GM12878 (cell line): ENCODE data around the gene SDK2. TPM values are rescaled to one million over a fixed set of nuclear protein-coding genes. Genes with fewer than 3 reads are reported as not detected.

ENCODE experiments used
- DPF2 ChIP-seq: fragments of 450-650 bp; IDR thresholded peaks from 2 replicates; pipeline ENCODE4 v1.6.1; 2017; ENCODE audit warnings: mild to moderate bottlenecking
- MEF2B ChIP-seq: fragments of 450-650 bp; IDR thresholded peaks from 2 replicates; pipeline ENCODE4 v1.6.1; 2018; ENCODE audit warnings: mild to moderate bottlenecking, moderate library complexity; ENCODE audit not compliant: partially characterized antibody, poor library complexity, severe bottlenecking
- PAX8 ChIP-seq: fragments of 450-650 bp; IDR thresholded peaks from 2 replicates; pipeline ENCODE4 v1.6.1; 2017; ENCODE audit warnings: mild to moderate bottlenecking, moderate library complexity
- STAT3 ChIP-seq: IDR thresholded peaks from 2 replicates; pipeline ENCODE4 v1.6.1; 2011; ENCODE audit warnings: low read depth, low read length, improper control_type of control experiment
- USF1 ChIP-seq: IDR thresholded peaks from 2 replicates; pipeline ENCODE4 v1.6.1; 2011; ENCODE audit warnings: borderline replicate concordance, low read depth, mild to moderate bottlenecking, moderate library complexity, mixed read lengths, low read length; ENCODE audit not compliant: insufficient read depth; ENCODE audit errors: extremely low read length
- ZNF592 ChIP-seq: fragments of 450-650 bp; IDR thresholded peaks from 2 replicates; pipeline ENCODE4 v1.6.1; 2017; ENCODE audit warnings: mild to moderate bottlenecking, moderate library complexity
- ZNF687 ChIP-seq: fragments of 450-650 bp; IDR thresholded peaks from 2 replicates; pipeline ENCODE4 v1.6.1; 2017; ENCODE audit warnings: mild to moderate bottlenecking, moderate library complexity
- polyA plus RNA-seq, 11 experiments: library from polyadenylated mRNA; depleted of rRNA in 4 of 11; unstranded in 6 of 11; stranded (reverse) in 5 of 11; fragments of >200 nt; fragmentation: Nextera tagmentation in 4 of 11; fragmentation: Illumina TruSeq in 1 of 11; extraction: Ambion mirVana in 4 of 11; extraction: Trizol in 1 of 11; gene quantifications; 1 replicate in 1 of 11; 2 replicates in 10 of 11; pipeline versions ENCODE4 v1.2.1 to v1.2.3, GENCODE V29; 2011 to 2016; ENCODE audit warnings: inconsistent platforms in 2 of 11, missing spikeins in 2 of 11, low read depth in 1 of 11
- total RNA-seq, 4 experiments: library from RNA; depleted of rRNA in 3 of 4; stranded (reverse); fragments of >200 nt in 3 of 4; fragmentation: Illumina TruSeq in 1 of 4; extraction: Trizol in 1 of 4; gene quantifications; 2 replicates each; pipeline versions ENCODE4 v1.2.1 to v1.2.3, GENCODE V29; 2013 to 2021

The SDK2 gene
- total and polyA plus RNA-seq, 10 of the 15 experiments (the other 5 are each of a cell fraction or from before 2014, with no cell fraction given): 0.03 to 0.08 (median 0.03) TPM; not detected in 7

GRCh38 chr17:73465953-73466230 lies 178.4 kb downstream of the SDK2 start (continued):
- TF ChIP-seq USF1: no peak
- no peak for TF ChIP-seq ZNF592
- TF ChIP-seq MEF2B: no peak
- no peak for TF ChIP-seq ZNF687
- TF ChIP-seq PAX8: no peak
- no peak for TF ChIP-seq STAT3
- no peak for TF ChIP-seq DPF2
